HG03108 (cell line): ENCODE results near the gene OOEP.

Experiments used
- ATAC-seq: cut with Tn5 transposase; IDR thresholded peaks from one replicate; pipeline ENCODE4 v1.9.1; 2021; ENCODE audit warnings: moderate library complexity; ENCODE audit not compliant: unreplicated experiment

Gene OOEP

GRCh38 chr6:73367761-73368355, 1.8 kb downstream of the OOEP start:
- ATAC-seq, result no peak

GRCh38 chr6:73364549-73364948, 5.1 kb downstream of the OOEP start:
- no peak for ATAC-seq

- no peak for ATAC-seq
Measured at GRCh38 chr6:73364121-73364520, 5.6 kb downstream of the OOEP start.

- ATAC-seq, result no peak
Measured at GRCh38 chr6:73363537-73363875, 6.2 kb downstream of the OOEP start.

- no peak for ATAC-seq
Measured at GRCh38 chr6:73362869-73363536, 6.7 kb downstream of the OOEP start.

GRCh38 chr6:73362358-73362757, 7.3 kb downstream of the OOEP start, which contains the start of gene KHDC3L:
Gene KHDC3L (plus strand): TSS chr6:73362658. CDS start chr6:73362730, 72 bp downstream.
- ATAC-seq, result no peak

- no peak for ATAC-seq
Measured at GRCh38 chr6:73353636-73354593, 15.8 kb downstream of the OOEP start, which contains the start of gene DPPA5. Gene DPPA5 (minus strand): TSS chr6:73354276. CDS start chr6:73354225, 51 bp downstream.

- no peak for ATAC-seq
Measured at GRCh38 chr6:73349311-73349710, 20.4 kb downstream of the OOEP start.

- ATAC-seq, result no peak
Measured at GRCh38 chr6:73348550-73349204, 21.0 kb downstream of the OOEP start.

- no peak for ATAC-seq
Measured at GRCh38 chr6:73343164-73343563, 26.5 kb downstream of the OOEP start.

- ATAC-seq, result no peak
Measured at GRCh38 chr6:73342174-73342573, 27.5 kb downstream of the OOEP start.

- no peak for ATAC-seq
Measured at GRCh38 chr6:73341335-73341734, 28.4 kb downstream of the OOEP start.

GRCh38 chr6:73340048-73340447, 29.6 kb downstream of the OOEP start:
- no peak for ATAC-seq

- no peak for ATAC-seq
Measured at GRCh38 chr6:73339340-73339739, 30.4 kb downstream of the OOEP start.

- ATAC-seq, result peak; percentile 51
Measured at GRCh38 chr6:73329201-73329600, 40.5 kb downstream of the OOEP start.

- no peak for ATAC-seq
Measured at GRCh38 chr6:73328790-73329189, 40.9 kb downstream of the OOEP start.

GRCh38 chr6:73325656-73326055, 44.0 kb downstream of the OOEP start:
- ATAC-seq, result no peak

GRCh38 chr6:73323323-73323722, 46.4 kb downstream of the OOEP start:
- no peak for ATAC-seq
